Keratinocyte (primary cell): ENCODE data around the gene OVCH1. TPM values are rescaled to one million over a fixed set of nuclear protein-coding genes. Genes with fewer than 3 reads are reported as not detected.

Experiments
- DNase-seq: peaks from one replicate; pipeline ENCODE4 v3.0.0-alpha.2; 2011; ENCODE audit warnings: low read depth, missing footprints, low spot score
- FAIRE-seq: peaks from 2 replicates; lab custom pipeline; 2011; peaks lifted over from hg19 to GRCh38; lab: Jason Lieb, UNC
- H2AFZ ChIP-seq: 2 replicates; pipeline ENCODE4 v1.6.0; 2012; ENCODE audit warnings: low read length, control low read depth, inconsistent platforms; ENCODE audit not compliant: control insufficient read depth
- H3K27ac ChIP-seq: 2 replicates; pipeline ENCODE4 v1.5.1; 2011; ENCODE audit warnings: low read length; ENCODE audit not compliant: control insufficient read depth, insufficient read depth
- H3K27me3 ChIP-seq: 3 replicates; pipeline ENCODE4 v1.6.0; 2011; ENCODE audit warnings: low read length; ENCODE audit not compliant: control insufficient read depth, insufficient read depth; ENCODE audit errors: extremely low read depth
- H3K36me3 ChIP-seq, 2 experiments: 2 replicates in 1 of 2; 3 replicates in 1 of 2; pipeline ENCODE4 v1.5.1; 2011; ENCODE audit warnings: low read length in 2 of 2, mild to moderate bottlenecking in 1 of 2; ENCODE audit not compliant: control insufficient read depth in 2 of 2, insufficient read depth in 2 of 2; ENCODE audit errors: extremely low read depth in 1 of 2
- H3K4me1 ChIP-seq: 3 replicates; pipeline ENCODE4 v1.5.1; 2011; ENCODE audit warnings: low read length; ENCODE audit not compliant: control insufficient read depth, insufficient read depth; ENCODE audit errors: extremely low read depth
- H3K4me2 ChIP-seq: 3 replicates; pipeline ENCODE4 v1.6.0; 2011; ENCODE audit warnings: low read depth, low read length; ENCODE audit not compliant: control insufficient read depth, insufficient read depth; ENCODE audit errors: extremely low read depth
- H3K4me3 ChIP-seq, 3 experiments: fragments of 200-600 bp in 1 of 3; sonication (generic) in 1 of 3; 2 replicates in 2 of 3; 3 replicates in 1 of 3; pipeline ENCODE4 v1.5.1; 2011 to 2016; ENCODE audit warnings: low read length in 3 of 3, mild to moderate bottlenecking in 3 of 3, control low read depth in 2 of 3, inconsistent platforms in 1 of 3, low read depth in 1 of 3, mixed read lengths in 1 of 3, mixed run types in 1 of 3, moderate library complexity in 1 of 3; ENCODE audit not compliant: control insufficient read depth in 2 of 3, insufficient read depth in 2 of 3; ENCODE audit errors: extremely low read depth in 1 of 3
- H3K79me2 ChIP-seq: 2 replicates; pipeline ENCODE4 v1.6.0; 2012; ENCODE audit warnings: low read length; ENCODE audit not compliant: control insufficient read depth, insufficient read depth
- H3K9ac ChIP-seq: 3 replicates; pipeline ENCODE4 v1.6.0; 2011; ENCODE audit warnings: low read length; ENCODE audit not compliant: control insufficient read depth, insufficient read depth; ENCODE audit errors: extremely low read depth
- H3K9me1 ChIP-seq: 3 replicates; pipeline ENCODE4 v1.6.0; 2011; ENCODE audit warnings: low read length; ENCODE audit not compliant: control insufficient read depth, insufficient read depth; ENCODE audit errors: extremely low read depth
- H3K9me3 ChIP-seq: 2 replicates; pipeline ENCODE4 v1.5.1; 2012; ENCODE audit warnings: low read depth, low read length; ENCODE audit not compliant: control insufficient read depth
- H4K20me1 ChIP-seq: 3 replicates; pipeline ENCODE4 v1.6.0; 2011; ENCODE audit warnings: low read length; ENCODE audit not compliant: control insufficient read depth, insufficient read depth; ENCODE audit errors: extremely low read depth
- CTCF ChIP-seq, 3 experiments: IDR thresholded peaks in 1 of 3; conservative IDR thresholded peaks in 1 of 3; optimal IDR thresholded peaks in 1 of 3; 2 replicates in 2 of 3; 3 replicates in 1 of 3; pipeline versions ENCODE3 to v1.5.1; 2011; ENCODE audit warnings: low read length in 3 of 3, mild to moderate bottlenecking in 3 of 3, moderate library complexity in 2 of 3, control low read depth in 1 of 3, inconsistent platforms in 1 of 3; ENCODE audit not compliant: insufficient read depth in 2 of 3; ENCODE audit errors: extremely low read depth in 1 of 3
- EZH2 ChIP-seq: IDR thresholded peaks from one replicate; pipeline ENCODE4 v1.6.1; 2012; ENCODE audit warnings: inconsistent platforms, mild to moderate bottlenecking, low read length, moderate library complexity
- dilution Hi-C: fragments of 300-500 bp; cut with MboI; formaldehyde crosslinking; loops from one replicate; pipeline ENCODE4 v1.7.0; 2020; ENCODE audit warnings: low sequenced_read_pairs; ENCODE audit not compliant: extremely low pct_ligation_motif_present
- polyA plus RNA-seq, 5 experiments: library from polyadenylated mRNA; depleted of rRNA in 3 of 5; stranded (reverse) in 3 of 5; stranded (forward) in 1 of 5; unstranded in 1 of 5; fragments of >200 nt; gene quantifications; 1 replicate in 1 of 5; 2 replicates in 3 of 5; 3 replicates in 1 of 5; pipeline versions ENCODE4 v1.2.1 to v1.2.3, GENCODE V29; 2011 to 2012; ENCODE audit warnings: missing spikeins in 2 of 5, low read depth in 1 of 5, low replicate concordance in 1 of 5

OVCH1 gene
- polyA plus RNA-seq, 1 donor (not counting 4 experiments of a cell fraction or from before 2014, with no cell fraction given), result 0.04 TPM

- H3K27me3 ChIP-seq, result no peaks in the 10 kb centered on the region
- no peaks in the 10 kb centered on the region for H3K4me1 ChIP-seq
- TF ChIP-seq EZH2 (no peak), CTCF (optimal IDR thresholded peaks at IDR 0.05 in 1 of 3, IDR thresholded peaks at IDR 0.05 in 1 of 3, conservative IDR thresholded peaks at IDR 0.05 in 1 of 3; ENCODE audit: extremely low read depth in 1 of 3, insufficient read depth in 2 of 3, low read length in 3 of 3) (no peak)
- no peak overlapping the region for H3K4me3 ChIP-seq
- dilution Hi-C loops, result no loop called here
- H2AFZ ChIP-seq, result no peak overlapping the region
- no peak for FAIRE-seq
- H4K20me1 ChIP-seq, result no peaks in the 10 kb centered on the region
- no peak overlapping the region for H3K9ac ChIP-seq
- no peaks in the 10 kb centered on the region for H3K79me2 ChIP-seq
- H3K9me3 ChIP-seq, result no peaks in the 10 kb centered on the region
- H3K4me2 ChIP-seq, result no peak overlapping the region
- no peaks in the 10 kb centered on the region for H3K36me3 ChIP-seq
- DNase-seq, result no peak
- H3K27ac ChIP-seq, result no peak overlapping the region
- no peaks in the 10 kb centered on the region for H3K9me1 ChIP-seq
Measured at GRCh38 chr12:29531471-29531870, 34.0 kb upstream of the OVCH1 start.

GRCh38 chr12:29530436-29530835 lies 33.0 kb upstream of the OVCH1 start:
- H3K9me1 ChIP-seq, result no peaks in the 10 kb centered on the region
- dilution Hi-C loops, result no loop called here
- FAIRE-seq (no peak), DNase-seq (no peak)
- no peak overlapping the region for H3K4me2 ChIP-seq
- no peaks in the 10 kb centered on the region for H3K9me3 ChIP-seq
- TF ChIP-seq CTCF (optimal IDR thresholded peaks at IDR 0.05 in 1 of 3, IDR thresholded peaks at IDR 0.05 in 1 of 3, conservative IDR thresholded peaks at IDR 0.05 in 1 of 3; ENCODE audit: extremely low read depth in 1 of 3, insufficient read depth in 2 of 3, low read length in 3 of 3), result no peak
- no peak for TF ChIP-seq EZH2
- H3K4me3 ChIP-seq, result no peak overlapping the region
- no peak overlapping the region for H2AFZ ChIP-seq
- no peaks in the 10 kb centered on the region for H3K27me3 ChIP-seq
- no peak overlapping the region for H3K27ac ChIP-seq
- H3K79me2 ChIP-seq, result no peaks in the 10 kb centered on the region
- no peaks in the 10 kb centered on the region for H3K4me1 ChIP-seq
- no peaks in the 10 kb centered on the region for H3K36me3 ChIP-seq
- no peaks in the 10 kb centered on the region for H4K20me1 ChIP-seq
- H3K9ac ChIP-seq, result no peak overlapping the region
